ENCODE results near the gene ADAMTS2.
A peak's percentile ranks its signal among the peaks of the same experiment; 100 is the strongest.
"Not testable (repeated sequence)": the region's sequence is repeated elsewhere in the genome, so short reads cannot be mapped to it uniquely, and the experiment has no call there.

ADAMTS2 gene

GRCh38 chr5:179288101-179288808 lies 57.0 kb downstream of the ADAMTS2 start:
- Histone ChIP-seq H3K18ac (ENCODE audit: low read length) (peak overlapping the region; percentile 86), H3K9ac (ENCODE audit: low read length) (peak overlapping the region; percentile 26), H3K79me2 (ENCODE audit: control insufficient read depth, insufficient read depth, low read length, poor library complexity) (no peaks in the 10 kb centered on the region), H3K27ac (ENCODE audit: low read depth, low read length) (no peak overlapping the region), H3K14ac (ENCODE audit: low read length) (peak overlapping the region; percentile 73), H2AK5ac (ENCODE audit: low read length) (peak overlapping the region; percentile 65), H3K79me1 (ENCODE audit: low read length) (peaks cover 34% of the 10 kb centered on the region), H2BK12ac (ENCODE audit: low read length) (peak overlapping the region; percentile 76), H3K23ac (ENCODE audit: low read length) (no peak overlapping the region), H3K27me3 (ENCODE audit: insufficient read depth, low read length) (no peaks in the 10 kb centered on the region), H3K4me3 (ENCODE audit: low read depth, low read length) (no peak overlapping the region), H2BK120ac (ENCODE audit: insufficient read depth, low read length, poor library complexity) (peak overlapping the region; percentile 75), H3K9me3 (ENCODE audit: insufficient read depth, low read depth, low read length) (peaks cover 5% of the 10 kb centered on the region), H3K36me3 (ENCODE audit: control insufficient read depth in 1 of 2, insufficient read depth in 2 of 2, low read length in 2 of 2) (peaks cover 4 to 7% of the 10 kb centered on the region in 2 experiments), H3K4me1 (ENCODE audit: control insufficient read depth in 1 of 2, insufficient read depth in 2 of 2, low read length in 2 of 2) (peaks cover 40 to 48% of the 10 kb centered on the region in 2 experiments), H3K4ac (ENCODE audit: low read depth, low read length) (peak overlapping the region; percentile 41), H3K4me2 (ENCODE audit: low read length) (no peak overlapping the region), H2AFZ (ENCODE audit: insufficient read depth, low read length, poor library complexity) (no peak overlapping the region), H4K91ac (ENCODE audit: low read depth, low read length) (peak overlapping the region; percentile 85), H2BK5ac (ENCODE audit: low read depth, low read length, poor library complexity) (peak overlapping the region; percentile 58), H4K8ac (ENCODE audit: low read depth, low read length) (no peak overlapping the region), H4K12ac (ENCODE audit: low read depth, low read length) (no peak overlapping the region)
- no peak for DNase-seq
- WGBS (ENCODE audit: extremely low coverage, insufficient coverage, insufficient read length), result no CpG with 5 or more reads among the region's 21 CpGs

GRCh38 chr5:179287631-179288030 lies 57.6 kb downstream of the ADAMTS2 start:
- H3K79me1 ChIP-seq (ENCODE audit: low read length), result peaks cover 36% of the 10 kb centered on the region
- no peaks in the 10 kb centered on the region for H3K27me3 ChIP-seq (ENCODE audit: insufficient read depth, low read length)
- H4K8ac ChIP-seq (ENCODE audit: low read depth, low read length), result peak overlapping the region; percentile 45
- H3K27ac ChIP-seq (ENCODE audit: low read depth, low read length), result no peak overlapping the region
- DNase-seq, result no peak
- peak overlapping the region; percentile 58 for H2BK5ac ChIP-seq (ENCODE audit: low read depth, low read length, poor library complexity)
- no CpG with 5 or more reads among the region's 10 CpGs for WGBS (ENCODE audit: extremely low coverage, insufficient coverage, insufficient read length)
- H2BK12ac ChIP-seq (ENCODE audit: low read length), result peak overlapping the region; percentile 76
- H2BK120ac ChIP-seq (ENCODE audit: insufficient read depth, low read length, poor library complexity), result peak overlapping the region; percentile 75
- H3K4me1 ChIP-seq (ENCODE audit: control insufficient read depth in 1 of 2, insufficient read depth in 2 of 2, low read length in 2 of 2), result peaks cover 37 to 43% of the 10 kb centered on the region in 2 experiments
- H3K36me3 ChIP-seq (ENCODE audit: control insufficient read depth in 1 of 2, insufficient read depth in 2 of 2, low read length in 2 of 2), result peaks cover 4 to 7% of the 10 kb centered on the region in 2 experiments
- no peaks in the 10 kb centered on the region for H3K79me2 ChIP-seq (ENCODE audit: control insufficient read depth, insufficient read depth, low read length, poor library complexity)
- no peak overlapping the region for H3K23ac ChIP-seq (ENCODE audit: low read length)
- peak overlapping the region; percentile 53 for H3K4ac ChIP-seq (ENCODE audit: low read depth, low read length)
- H4K91ac ChIP-seq (ENCODE audit: low read depth, low read length), result peak overlapping the region; percentile 85
- peaks cover 5% of the 10 kb centered on the region for H3K9me3 ChIP-seq (ENCODE audit: insufficient read depth, low read depth, low read length)
- peak overlapping the region; percentile 78 for H2AK5ac ChIP-seq (ENCODE audit: low read length)
- no peak overlapping the region for H2AFZ ChIP-seq (ENCODE audit: insufficient read depth, low read length, poor library complexity)
- H3K14ac ChIP-seq (ENCODE audit: low read length), result peak overlapping the region; percentile 73
- H3K4me2 ChIP-seq (ENCODE audit: low read length), result no peak overlapping the region
- H3K9ac ChIP-seq (ENCODE audit: low read length), result no peak overlapping the region
- H4K12ac ChIP-seq (ENCODE audit: low read depth, low read length), result no peak overlapping the region
- peak overlapping the region; percentile 86 for H3K18ac ChIP-seq (ENCODE audit: low read length)
- no peak overlapping the region for H3K4me3 ChIP-seq (ENCODE audit: low read depth, low read length)

- Histone ChIP-seq H4K8ac (ENCODE audit: low read depth, low read length) (peak overlapping the region; percentile 25), H3K79me2 (ENCODE audit: control insufficient read depth, insufficient read depth, low read length, poor library complexity) (no peaks in the 10 kb centered on the region), H3K4ac (ENCODE audit: low read depth, low read length) (peak overlapping the region; percentile 22), H3K27ac (ENCODE audit: low read depth, low read length) (no peak overlapping the region), H3K4me1 (ENCODE audit: control insufficient read depth in 1 of 2, insufficient read depth in 2 of 2, low read length in 2 of 2) (peaks cover 37 to 43% of the 10 kb centered on the region in 2 experiments), H3K4me2 (ENCODE audit: low read length) (no peak overlapping the region), H4K12ac (ENCODE audit: low read depth, low read length) (no peak overlapping the region), H3K9me3 (ENCODE audit: insufficient read depth, low read depth, low read length) (peaks cover 5% of the 10 kb centered on the region), H3K14ac (ENCODE audit: low read length) (peak overlapping the region; percentile 63), H2BK12ac (ENCODE audit: low read length) (peak overlapping the region; percentile 89), H2BK5ac (ENCODE audit: low read depth, low read length, poor library complexity) (no peak overlapping the region), H2BK120ac (ENCODE audit: insufficient read depth, low read length, poor library complexity) (peak overlapping the region; percentile 77), H2AK5ac (ENCODE audit: low read length) (peak overlapping the region; percentile 78), H3K18ac (ENCODE audit: low read length) (peak overlapping the region; percentile 57), H3K23ac (ENCODE audit: low read length) (no peak overlapping the region), H2AFZ (ENCODE audit: insufficient read depth, low read length, poor library complexity) (no peak overlapping the region), H3K36me3 (ENCODE audit: control insufficient read depth in 1 of 2, insufficient read depth in 2 of 2, low read length in 2 of 2) (peaks cover 4 to 7% of the 10 kb centered on the region in 2 experiments), H3K27me3 (ENCODE audit: insufficient read depth, low read length) (no peaks in the 10 kb centered on the region), H3K79me1 (ENCODE audit: low read length) (peaks cover 36% of the 10 kb centered on the region), H3K9ac (ENCODE audit: low read length) (no peak overlapping the region), H4K91ac (ENCODE audit: low read depth, low read length) (peak overlapping the region; percentile 85), H3K4me3 (ENCODE audit: low read depth, low read length) (no peak overlapping the region)
- DNase-seq, result no peak
- no CpG with 5 or more reads among the region's 13 CpGs for WGBS (ENCODE audit: extremely low coverage, insufficient coverage, insufficient read length)
Observed at GRCh38 chr5:179287071-179287470, 58.2 kb downstream of the ADAMTS2 start.

GRCh38 chr5:179285776-179286162 lies 59.5 kb downstream of the ADAMTS2 start:
- H3K4ac ChIP-seq (ENCODE audit: low read depth, low read length), result peak overlapping the region; percentile 41
- not testable (repeated sequence) for DNase-seq; H3K4me3 ChIP-seq (ENCODE audit: low read depth, low read length); H3K27me3 ChIP-seq (ENCODE audit: insufficient read depth, low read length); H4K12ac ChIP-seq (ENCODE audit: low read depth, low read length); H3K9ac ChIP-seq (ENCODE audit: low read length); H3K9me3 ChIP-seq (ENCODE audit: insufficient read depth, low read depth, low read length); H3K79me2 ChIP-seq (ENCODE audit: control insufficient read depth, insufficient read depth, low read length, poor library complexity); H3K36me3 ChIP-seq (ENCODE audit: control insufficient read depth in 1 of 2, insufficient read depth in 2 of 2, low read length in 2 of 2); H2AK5ac ChIP-seq (ENCODE audit: low read length); H2AFZ ChIP-seq (ENCODE audit: insufficient read depth, low read length, poor library complexity); H3K23ac ChIP-seq (ENCODE audit: low read length)
- H3K4me2 ChIP-seq (ENCODE audit: low read length), result peak overlapping the region; percentile 28
- H3K27ac ChIP-seq (ENCODE audit: low read depth, low read length), result peak overlapping the region; percentile 90
- peak overlapping the region; percentile 92 for H4K91ac ChIP-seq (ENCODE audit: low read depth, low read length)
- peaks cover 34% of the 10 kb centered on the region for H3K79me1 ChIP-seq (ENCODE audit: low read length)
- peak overlapping the region; percentile 6 for H4K8ac ChIP-seq (ENCODE audit: low read depth, low read length)
- peak overlapping the region; percentile 62 for H2BK120ac ChIP-seq (ENCODE audit: insufficient read depth, low read length, poor library complexity)
- WGBS (ENCODE audit: extremely low coverage, insufficient coverage, insufficient read length), result no CpG with 5 or more reads among the region's 11 CpGs
- H2BK5ac ChIP-seq (ENCODE audit: low read depth, low read length, poor library complexity), result peak overlapping the region; percentile 67
- peak overlapping the region; percentile 46 for H3K18ac ChIP-seq (ENCODE audit: low read length)
- peak overlapping the region; percentile 23 for H2BK12ac ChIP-seq (ENCODE audit: low read length)
- H3K4me1 ChIP-seq (ENCODE audit: control insufficient read depth in 1 of 2, insufficient read depth in 2 of 2, low read length in 2 of 2), result peaks cover 37 to 43% of the 10 kb centered on the region in 2 experiments
- H3K14ac ChIP-seq (ENCODE audit: low read length), result peak overlapping the region; percentile 32
